ENCODE results near the gene BIRC2. TPM values are rescaled to one million over a fixed set of nuclear protein-coding genes. Genes with fewer than 3 reads are reported as not detected.

The BIRC2 gene
- total and polyA plus RNA-seq, 2 experiments from 2014 or later, result 15.3 to 25.2 TPM

DNA sequence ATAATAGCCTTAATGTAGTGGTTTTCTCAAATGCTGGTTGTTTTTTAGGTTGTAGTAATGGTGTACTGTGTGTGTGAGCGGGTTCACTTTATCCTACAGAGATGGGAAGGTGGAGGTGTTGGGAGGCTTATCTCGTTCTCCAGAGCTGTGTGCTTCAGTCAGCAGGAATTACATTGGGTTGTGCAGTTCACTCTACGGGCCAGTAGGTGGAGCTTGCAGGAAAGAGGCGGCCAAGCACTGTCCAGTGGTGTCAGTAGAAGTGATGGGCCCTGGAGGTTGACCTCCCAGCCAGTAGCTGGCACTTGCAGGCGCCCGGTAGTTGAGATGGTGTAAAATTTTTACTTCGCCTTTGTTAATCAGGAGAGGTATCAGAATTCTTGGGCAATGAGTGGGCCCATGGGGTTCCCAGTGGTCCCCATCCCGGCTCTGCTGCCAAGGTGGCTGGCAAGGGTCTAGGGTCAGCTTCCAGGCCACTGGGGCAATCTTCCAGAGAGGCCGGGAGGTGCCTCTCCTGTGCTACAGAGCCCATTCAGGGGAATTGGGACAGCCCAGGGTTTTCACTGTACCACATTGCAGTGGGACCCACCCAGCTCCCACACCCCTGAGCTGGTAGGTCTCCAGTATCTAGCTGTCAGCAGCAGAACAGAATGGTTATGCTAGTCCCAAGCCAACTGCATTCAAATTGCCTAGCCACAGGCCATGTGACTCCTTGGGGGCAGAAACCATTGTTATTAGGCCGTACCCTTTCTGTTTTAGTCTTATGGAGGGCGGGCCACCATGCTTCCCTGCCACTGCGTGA, 43.9 kb downstream of the BIRC2 start:
- Mint-ChIP-seq H3K27me3 (ENCODE audit: insufficient read depth, low read depth, poor library complexity) (peaks cover 9% of the 10 kb centered on the region), H3K36me3 (ENCODE audit: low read depth) (peaks cover 3% of the 10 kb centered on the region; the same call in 1 of the 3 replicates), H3K9me3 (no peaks in the 10 kb centered on the region), H3K27ac (no peak overlapping the region), H3K4me1 (no peaks in the 10 kb centered on the region; the same call in 2 of the 3 replicates), H3K4me3 (no peak overlapping the region)
- no peaks in the 10 kb centered on the region; the same call in 1 of the 2 replicates for H4K20me1 ChIP-seq (replicated peaks; ENCODE audit: insufficient read depth)
- no peaks in the 10 kb centered on the region for H3F3A ChIP-seq (replicated peaks; ENCODE audit: low read depth)
- H3K36me3 ChIP-seq (ENCODE audit: insufficient read depth), result no peaks in the 10 kb centered on the region
- no peak for TF ChIP-seq POLR2AphosphoS5 (IDR thresholded peaks at IDR 0.05; ENCODE audit: low read depth)
- TF ChIP-seq, protein P1, sequence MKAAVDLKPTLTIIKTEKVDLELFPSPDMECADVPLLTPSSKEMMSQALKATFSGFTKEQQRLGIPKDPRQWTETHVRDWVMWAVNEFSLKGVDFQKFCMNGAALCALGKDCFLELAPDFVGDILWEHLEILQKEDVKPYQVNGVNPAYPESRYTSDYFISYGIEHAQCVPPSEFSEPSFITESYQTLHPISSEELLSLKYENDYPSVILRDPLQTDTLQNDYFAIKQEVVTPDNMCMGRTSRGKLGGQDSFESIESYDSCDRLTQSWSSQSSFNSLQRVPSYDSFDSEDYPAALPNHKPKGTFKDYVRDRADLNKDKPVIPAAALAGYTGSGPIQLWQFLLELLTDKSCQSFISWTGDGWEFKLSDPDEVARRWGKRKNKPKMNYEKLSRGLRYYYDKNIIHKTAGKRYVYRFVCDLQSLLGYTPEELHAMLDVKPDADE (IDR thresholded peaks at IDR 0.05), result no peak
- TF ChIP-seq, protein P2, sequence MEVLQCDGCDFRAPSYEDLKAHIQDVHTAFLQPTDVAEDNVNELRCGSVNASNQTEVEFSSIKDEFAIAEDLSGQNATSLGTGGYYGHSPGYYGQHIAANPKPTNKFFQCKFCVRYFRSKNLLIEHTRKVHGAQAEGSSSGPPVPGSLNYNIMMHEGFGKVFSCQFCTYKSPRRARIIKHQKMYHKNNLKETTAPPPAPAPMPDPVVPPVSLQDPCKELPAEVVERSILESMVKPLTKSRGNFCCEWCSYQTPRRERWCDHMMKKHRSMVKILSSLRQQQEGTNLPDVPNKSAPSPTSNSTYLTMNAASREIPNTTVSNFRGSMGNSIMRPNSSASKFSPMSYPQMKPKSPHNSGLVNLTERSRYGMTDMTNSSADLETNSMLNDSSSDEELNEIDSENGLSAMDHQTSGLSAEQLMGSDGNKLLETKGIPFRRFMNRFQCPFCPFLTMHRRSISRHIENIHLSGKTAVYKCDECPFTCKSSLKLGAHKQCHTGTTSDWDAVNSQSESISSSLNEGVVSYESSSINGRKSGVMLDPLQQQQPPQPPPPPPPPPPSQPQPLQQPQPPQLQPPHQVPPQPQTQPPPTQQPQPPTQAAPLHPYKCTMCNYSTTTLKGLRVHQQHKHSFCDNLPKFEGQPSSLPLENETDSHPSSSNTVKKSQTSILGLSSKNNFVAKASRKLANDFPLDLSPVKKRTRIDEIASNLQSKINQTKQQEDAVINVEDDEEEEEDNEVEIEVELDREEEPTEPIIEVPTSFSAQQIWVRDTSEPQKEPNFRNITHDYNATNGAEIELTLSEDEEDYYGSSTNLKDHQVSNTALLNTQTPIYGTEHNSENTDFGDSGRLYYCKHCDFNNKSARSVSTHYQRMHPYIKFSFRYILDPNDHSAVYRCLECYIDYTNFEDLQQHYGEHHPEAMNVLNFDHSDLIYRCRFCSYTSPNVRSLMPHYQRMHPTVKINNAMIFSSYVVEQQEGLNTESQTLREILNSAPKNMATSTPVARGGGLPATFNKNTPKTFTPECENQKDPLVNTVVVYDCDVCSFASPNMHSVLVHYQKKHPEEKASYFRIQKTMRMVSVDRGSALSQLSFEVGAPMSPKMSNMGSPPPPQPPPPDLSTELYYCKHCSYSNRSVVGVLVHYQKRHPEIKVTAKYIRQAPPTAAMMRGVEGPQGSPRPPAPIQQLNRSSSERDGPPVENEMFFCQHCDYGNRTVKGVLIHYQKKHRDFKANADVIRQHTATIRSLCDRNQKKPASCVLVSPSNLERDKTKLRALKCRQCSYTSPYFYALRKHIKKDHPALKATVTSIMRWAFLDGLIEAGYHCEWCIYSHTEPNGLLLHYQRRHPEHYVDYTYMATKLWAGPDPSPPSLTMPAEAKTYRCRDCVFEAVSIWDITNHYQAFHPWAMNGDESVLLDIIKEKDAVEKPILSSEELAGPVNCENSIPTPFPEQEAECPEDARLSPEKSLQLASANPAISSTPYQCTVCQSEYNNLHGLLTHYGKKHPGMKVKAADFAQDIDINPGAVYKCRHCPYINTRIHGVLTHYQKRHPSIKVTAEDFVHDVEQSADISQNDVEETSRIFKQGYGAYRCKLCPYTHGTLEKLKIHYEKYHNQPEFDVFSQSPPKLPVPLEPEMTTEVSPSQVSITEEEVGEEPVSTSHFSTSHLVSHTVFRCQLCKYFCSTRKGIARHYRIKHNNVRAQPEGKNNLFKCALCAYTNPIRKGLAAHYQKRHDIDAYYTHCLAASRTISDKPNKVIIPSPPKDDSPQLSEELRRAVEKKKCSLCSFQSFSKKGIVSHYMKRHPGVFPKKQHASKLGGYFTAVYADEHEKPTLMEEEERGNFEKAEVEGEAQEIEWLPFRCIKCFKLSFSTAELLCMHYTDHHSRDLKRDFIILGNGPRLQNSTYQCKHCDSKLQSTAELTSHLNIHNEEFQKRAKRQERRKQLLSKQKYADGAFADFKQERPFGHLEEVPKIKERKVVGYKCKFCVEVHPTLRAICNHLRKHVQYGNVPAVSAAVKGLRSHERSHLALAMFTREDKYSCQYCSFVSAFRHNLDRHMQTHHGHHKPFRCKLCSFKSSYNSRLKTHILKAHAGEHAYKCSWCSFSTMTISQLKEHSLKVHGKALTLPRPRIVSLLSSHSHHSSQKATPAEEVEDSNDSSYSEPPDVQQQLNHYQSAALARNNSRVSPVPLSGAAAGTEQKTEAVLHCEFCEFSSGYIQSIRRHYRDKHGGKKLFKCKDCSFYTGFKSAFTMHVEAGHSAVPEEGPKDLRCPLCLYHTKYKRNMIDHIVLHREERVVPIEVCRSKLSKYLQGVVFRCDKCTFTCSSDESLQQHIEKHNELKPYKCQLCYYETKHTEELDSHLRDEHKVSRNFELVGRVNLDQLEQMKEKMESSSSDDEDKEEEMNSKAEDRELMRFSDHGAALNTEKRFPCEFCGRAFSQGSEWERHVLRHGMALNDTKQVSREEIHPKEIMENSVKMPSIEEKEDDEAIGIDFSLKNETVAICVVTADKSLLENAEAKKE (CRISPR knock-in tag; IDR thresholded peaks at IDR 0.05), result 0 out of 2 replicates have a peak, but pooled peaks have one; percentile 22
- no peak for TF ChIP-seq ZNF331 (CRISPR knock-in tag; IDR thresholded peaks at IDR 0.05; ENCODE audit: low read depth)
- TF ChIP-seq JUNB (IDR thresholded peaks at IDR 0.05; ENCODE audit: unreplicated experiment), result no peak
- no peak for TF ChIP-seq CREB1 (CRISPR knock-in tag; IDR thresholded peaks at IDR 0.05; ENCODE audit: low read depth)
- TF ChIP-seq EZH2phosphoT487 (IDR thresholded peaks at IDR 0.05; ENCODE audit: unreplicated experiment), result no peak
- TF ChIP-seq, protein P3, sequence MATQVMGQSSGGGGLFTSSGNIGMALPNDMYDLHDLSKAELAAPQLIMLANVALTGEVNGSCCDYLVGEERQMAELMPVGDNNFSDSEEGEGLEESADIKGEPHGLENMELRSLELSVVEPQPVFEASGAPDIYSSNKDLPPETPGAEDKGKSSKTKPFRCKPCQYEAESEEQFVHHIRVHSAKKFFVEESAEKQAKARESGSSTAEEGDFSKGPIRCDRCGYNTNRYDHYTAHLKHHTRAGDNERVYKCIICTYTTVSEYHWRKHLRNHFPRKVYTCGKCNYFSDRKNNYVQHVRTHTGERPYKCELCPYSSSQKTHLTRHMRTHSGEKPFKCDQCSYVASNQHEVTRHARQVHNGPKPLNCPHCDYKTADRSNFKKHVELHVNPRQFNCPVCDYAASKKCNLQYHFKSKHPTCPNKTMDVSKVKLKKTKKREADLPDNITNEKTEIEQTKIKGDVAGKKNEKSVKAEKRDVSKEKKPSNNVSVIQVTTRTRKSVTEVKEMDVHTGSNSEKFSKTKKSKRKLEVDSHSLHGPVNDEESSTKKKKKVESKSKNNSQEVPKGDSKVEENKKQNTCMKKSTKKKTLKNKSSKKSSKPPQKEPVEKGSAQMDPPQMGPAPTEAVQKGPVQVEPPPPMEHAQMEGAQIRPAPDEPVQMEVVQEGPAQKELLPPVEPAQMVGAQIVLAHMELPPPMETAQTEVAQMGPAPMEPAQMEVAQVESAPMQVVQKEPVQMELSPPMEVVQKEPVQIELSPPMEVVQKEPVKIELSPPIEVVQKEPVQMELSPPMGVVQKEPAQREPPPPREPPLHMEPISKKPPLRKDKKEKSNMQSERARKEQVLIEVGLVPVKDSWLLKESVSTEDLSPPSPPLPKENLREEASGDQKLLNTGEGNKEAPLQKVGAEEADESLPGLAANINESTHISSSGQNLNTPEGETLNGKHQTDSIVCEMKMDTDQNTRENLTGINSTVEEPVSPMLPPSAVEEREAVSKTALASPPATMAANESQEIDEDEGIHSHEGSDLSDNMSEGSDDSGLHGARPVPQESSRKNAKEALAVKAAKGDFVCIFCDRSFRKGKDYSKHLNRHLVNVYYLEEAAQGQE (IDR thresholded peaks at IDR 0.05; ENCODE audit: unreplicated experiment), result no peak
- TF ChIP-seq, protein P4, sequence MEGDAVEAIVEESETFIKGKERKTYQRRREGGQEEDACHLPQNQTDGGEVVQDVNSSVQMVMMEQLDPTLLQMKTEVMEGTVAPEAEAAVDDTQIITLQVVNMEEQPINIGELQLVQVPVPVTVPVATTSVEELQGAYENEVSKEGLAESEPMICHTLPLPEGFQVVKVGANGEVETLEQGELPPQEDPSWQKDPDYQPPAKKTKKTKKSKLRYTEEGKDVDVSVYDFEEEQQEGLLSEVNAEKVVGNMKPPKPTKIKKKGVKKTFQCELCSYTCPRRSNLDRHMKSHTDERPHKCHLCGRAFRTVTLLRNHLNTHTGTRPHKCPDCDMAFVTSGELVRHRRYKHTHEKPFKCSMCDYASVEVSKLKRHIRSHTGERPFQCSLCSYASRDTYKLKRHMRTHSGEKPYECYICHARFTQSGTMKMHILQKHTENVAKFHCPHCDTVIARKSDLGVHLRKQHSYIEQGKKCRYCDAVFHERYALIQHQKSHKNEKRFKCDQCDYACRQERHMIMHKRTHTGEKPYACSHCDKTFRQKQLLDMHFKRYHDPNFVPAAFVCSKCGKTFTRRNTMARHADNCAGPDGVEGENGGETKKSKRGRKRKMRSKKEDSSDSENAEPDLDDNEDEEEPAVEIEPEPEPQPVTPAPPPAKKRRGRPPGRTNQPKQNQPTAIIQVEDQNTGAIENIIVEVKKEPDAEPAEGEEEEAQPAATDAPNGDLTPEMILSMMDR (conservative IDR thresholded peaks at IDR 0.05; ENCODE audit: low read depth in 2 of 2), result peak; percentile 74 to 93
- no peaks in the 10 kb centered on the region for H3K4me1 ChIP-seq (ENCODE audit: insufficient read depth)
- no peaks in the 10 kb centered on the region for H3K9me2 ChIP-seq (ENCODE audit: insufficient read depth)
- H3K4me3 ChIP-seq, result no peak overlapping the region
- no peaks in the 10 kb centered on the region for H3K79me2 ChIP-seq (replicated peaks; ENCODE audit: insufficient read depth)
- no peaks in the 10 kb centered on the region for H3K27me3 ChIP-seq (ENCODE audit: insufficient read depth)
- DNase-seq (ENCODE audit: low spot score), result peak; percentile 86
- H3K4me2 ChIP-seq, result no peak overlapping the region
- no peak overlapping the region for H3K27ac ChIP-seq (ENCODE audit: low read depth)
- no peak overlapping the region for H2AFZ ChIP-seq
- peak; percentile 99 for ATAC-seq

All from GM23338 (cell line).